ENCODE data around the gene DKK3. TPM values are rescaled to one million over a fixed set of nuclear protein-coding genes. Genes with fewer than 3 reads are reported as not detected.

Gene DKK3
- total and polyA plus RNA-seq, 4 donors: 3.1 to 9.9 (median 7.1) TPM

GRCh38 chr11:12013781-12014180 is 5.4 kb upstream of the DKK3 start:
- Histone ChIP-seq H3K27me3 (ENCODE audit: control insufficient read depth in 4 of 4, insufficient read depth in 4 of 4, low read length in 3 of 4) (no peaks in the 10 kb centered on the region), H3K9ac (ENCODE audit: low read depth in 1 of 2, low read length in 2 of 2) (no peak overlapping the region), H3K27ac (ENCODE audit: low read depth in 1 of 2, low read length in 2 of 2) (no peak overlapping the region), H3K9me3 (ENCODE audit: control insufficient read depth in 4 of 4, low read length in 3 of 4) (no peaks in the 10 kb centered on the region), H3K4me1 (ENCODE audit: control insufficient read depth in 4 of 4, insufficient read depth in 4 of 4, low read length in 3 of 4) (peaks cover 0 to under 1% (median 0%) of the 10 kb centered on the region in 4 donors), H3K36me3 (ENCODE audit: control insufficient read depth in 4 of 4, insufficient read depth in 3 of 4, low read depth in 1 of 4, low read length in 3 of 4) (no peaks in the 10 kb centered on the region), H3K4me3 (ENCODE audit: low read depth in 1 of 3, low read length in 3 of 3) (no peak overlapping the region)
- DNase-seq (ENCODE audit: low spot score): no peak
- no peak for TF ChIP-seq MAX (IDR thresholded peaks at IDR 0.05)
- TF ChIP-seq FOXA1 (IDR thresholded peaks at IDR 0.05): no peak
- TF ChIP-seq, protein P1, sequence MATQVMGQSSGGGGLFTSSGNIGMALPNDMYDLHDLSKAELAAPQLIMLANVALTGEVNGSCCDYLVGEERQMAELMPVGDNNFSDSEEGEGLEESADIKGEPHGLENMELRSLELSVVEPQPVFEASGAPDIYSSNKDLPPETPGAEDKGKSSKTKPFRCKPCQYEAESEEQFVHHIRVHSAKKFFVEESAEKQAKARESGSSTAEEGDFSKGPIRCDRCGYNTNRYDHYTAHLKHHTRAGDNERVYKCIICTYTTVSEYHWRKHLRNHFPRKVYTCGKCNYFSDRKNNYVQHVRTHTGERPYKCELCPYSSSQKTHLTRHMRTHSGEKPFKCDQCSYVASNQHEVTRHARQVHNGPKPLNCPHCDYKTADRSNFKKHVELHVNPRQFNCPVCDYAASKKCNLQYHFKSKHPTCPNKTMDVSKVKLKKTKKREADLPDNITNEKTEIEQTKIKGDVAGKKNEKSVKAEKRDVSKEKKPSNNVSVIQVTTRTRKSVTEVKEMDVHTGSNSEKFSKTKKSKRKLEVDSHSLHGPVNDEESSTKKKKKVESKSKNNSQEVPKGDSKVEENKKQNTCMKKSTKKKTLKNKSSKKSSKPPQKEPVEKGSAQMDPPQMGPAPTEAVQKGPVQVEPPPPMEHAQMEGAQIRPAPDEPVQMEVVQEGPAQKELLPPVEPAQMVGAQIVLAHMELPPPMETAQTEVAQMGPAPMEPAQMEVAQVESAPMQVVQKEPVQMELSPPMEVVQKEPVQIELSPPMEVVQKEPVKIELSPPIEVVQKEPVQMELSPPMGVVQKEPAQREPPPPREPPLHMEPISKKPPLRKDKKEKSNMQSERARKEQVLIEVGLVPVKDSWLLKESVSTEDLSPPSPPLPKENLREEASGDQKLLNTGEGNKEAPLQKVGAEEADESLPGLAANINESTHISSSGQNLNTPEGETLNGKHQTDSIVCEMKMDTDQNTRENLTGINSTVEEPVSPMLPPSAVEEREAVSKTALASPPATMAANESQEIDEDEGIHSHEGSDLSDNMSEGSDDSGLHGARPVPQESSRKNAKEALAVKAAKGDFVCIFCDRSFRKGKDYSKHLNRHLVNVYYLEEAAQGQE (IDR thresholded peaks at IDR 0.05): no peak
- TF ChIP-seq RXRA (IDR thresholded peaks at IDR 0.05): no peak
- no peak for TF ChIP-seq EGR1 (IDR thresholded peaks at IDR 0.05; ENCODE audit: low read depth in 2 of 2)
- TF ChIP-seq SP1 (IDR thresholded peaks at IDR 0.05): no peak
- no peak for TF ChIP-seq YY1 (IDR thresholded peaks at IDR 0.05)
- no peak for TF ChIP-seq ZBTB33 (IDR thresholded peaks at IDR 0.05)
- no peak for TF ChIP-seq RAD21 (IDR thresholded peaks at IDR 0.05)
- TF ChIP-seq HNF4A (conservative IDR thresholded peaks at IDR 0.05): no peak
- no peak for TF ChIP-seq GABPA (IDR thresholded peaks at IDR 0.05 in 1 of 2, conservative IDR thresholded peaks at IDR 0.05 in 1 of 2)
- no peak for TF ChIP-seq NR2F2 (IDR thresholded peaks at IDR 0.05)
- TF ChIP-seq HNF4G (IDR thresholded peaks at IDR 0.05): no peak
- TF ChIP-seq, protein P2, sequence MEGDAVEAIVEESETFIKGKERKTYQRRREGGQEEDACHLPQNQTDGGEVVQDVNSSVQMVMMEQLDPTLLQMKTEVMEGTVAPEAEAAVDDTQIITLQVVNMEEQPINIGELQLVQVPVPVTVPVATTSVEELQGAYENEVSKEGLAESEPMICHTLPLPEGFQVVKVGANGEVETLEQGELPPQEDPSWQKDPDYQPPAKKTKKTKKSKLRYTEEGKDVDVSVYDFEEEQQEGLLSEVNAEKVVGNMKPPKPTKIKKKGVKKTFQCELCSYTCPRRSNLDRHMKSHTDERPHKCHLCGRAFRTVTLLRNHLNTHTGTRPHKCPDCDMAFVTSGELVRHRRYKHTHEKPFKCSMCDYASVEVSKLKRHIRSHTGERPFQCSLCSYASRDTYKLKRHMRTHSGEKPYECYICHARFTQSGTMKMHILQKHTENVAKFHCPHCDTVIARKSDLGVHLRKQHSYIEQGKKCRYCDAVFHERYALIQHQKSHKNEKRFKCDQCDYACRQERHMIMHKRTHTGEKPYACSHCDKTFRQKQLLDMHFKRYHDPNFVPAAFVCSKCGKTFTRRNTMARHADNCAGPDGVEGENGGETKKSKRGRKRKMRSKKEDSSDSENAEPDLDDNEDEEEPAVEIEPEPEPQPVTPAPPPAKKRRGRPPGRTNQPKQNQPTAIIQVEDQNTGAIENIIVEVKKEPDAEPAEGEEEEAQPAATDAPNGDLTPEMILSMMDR (IDR thresholded peaks at IDR 0.05; ENCODE audit: low read depth, low read length, missing input control): no peak
- WGBS: 81% methylated on average over 3 of the region's 3 CpGs

- no peak for DNase-seq (ENCODE audit: low spot score)
- Histone ChIP-seq H3K27ac (ENCODE audit: low read depth in 1 of 2, low read length in 2 of 2) (no peak overlapping the region), H3K9me3 (ENCODE audit: control insufficient read depth in 4 of 4, low read length in 3 of 4) (no peaks in the 10 kb centered on the region), H3K4me1 (ENCODE audit: control insufficient read depth in 4 of 4, insufficient read depth in 4 of 4, low read length in 3 of 4) (peaks cover 0 to 7% (median 1%) of the 10 kb centered on the region in 4 donors), H3K27me3 (ENCODE audit: control insufficient read depth in 4 of 4, insufficient read depth in 4 of 4, low read length in 3 of 4) (peaks cover 0 to 7% (median 2%) of the 10 kb centered on the region in 4 donors), H3K9ac (ENCODE audit: low read depth in 1 of 2, low read length in 2 of 2) (no peak overlapping the region), H3K36me3 (ENCODE audit: control insufficient read depth in 4 of 4, insufficient read depth in 3 of 4, low read depth in 1 of 4, low read length in 3 of 4) (no peaks in the 10 kb centered on the region), H3K4me3 (ENCODE audit: low read depth in 1 of 3, low read length in 3 of 3) (no peak overlapping the region)
- 75% methylated on average over 15 of the region's 15 CpGs for WGBS
- no peak for TF ChIP-seq FOXA2 (IDR thresholded peaks at IDR 0.05)
These were observed 1.3 kb upstream of the DKK3 start for GRCh38 chr11:12009617-12010321.
